NCI-H146 (cell line): ENCODE results near the gene MAFG.
"Not testable (repeated sequence)": the region's sequence is repeated elsewhere in the genome, so short reads cannot be mapped to it uniquely, and the experiment has no call there.

Experiments used
- DNase-seq: peaks from one replicate; lab custom pipeline; 2025; lab: John Stamatoyannopoulos, UW

Gene MAFG

DNA sequence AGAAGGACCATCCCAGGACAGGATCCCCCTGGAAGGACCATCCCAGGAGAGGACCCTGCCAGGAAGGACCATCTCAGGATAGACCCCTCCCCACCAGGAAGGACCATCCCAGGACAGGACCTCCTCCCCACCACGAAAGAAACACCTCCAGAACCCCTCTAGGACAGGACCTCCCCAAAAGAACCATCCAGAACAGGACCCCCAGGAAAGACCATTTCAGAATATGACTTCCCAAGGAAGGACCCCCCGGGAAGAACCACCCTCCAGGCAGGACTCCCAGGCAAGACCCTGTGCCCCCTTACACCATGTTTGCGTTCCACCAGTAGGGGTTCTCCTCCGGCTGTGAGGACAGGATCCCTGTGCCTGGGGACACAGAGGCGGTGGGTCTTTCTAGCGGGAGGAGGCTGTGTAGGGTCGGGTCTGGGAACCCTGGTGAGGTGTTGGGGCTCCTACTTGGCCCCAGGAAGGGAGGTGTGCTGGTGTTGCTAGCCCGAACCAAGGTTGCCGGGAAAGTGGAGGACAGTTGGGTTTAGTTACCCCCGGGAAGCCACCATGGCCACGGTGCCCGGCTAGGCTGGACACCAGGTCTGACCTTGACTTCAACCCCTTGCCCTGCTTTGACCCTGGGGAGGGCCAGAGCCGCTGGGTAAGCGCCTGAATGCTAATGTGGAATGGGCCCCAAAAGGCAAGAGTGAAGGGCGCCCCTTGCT, 31.3 kb upstream of the MAFG start:
- no peak for DNase-seq

GRCh38 chr17:81957691-81958432, 30.3 kb upstream of the MAFG start:
- no peak for DNase-seq

- DNase-seq: no peak
Observed at GRCh38 chr17:81956607-81957589, 29.4 kb upstream of the MAFG start.

GRCh38 chr17:81955756-81956544, 28.4 kb upstream of the MAFG start:
- no peak for DNase-seq

- no peak for DNase-seq
Observed at GRCh38 chr17:81955058-81955681, 27.6 kb upstream of the MAFG start.

- no peak for DNase-seq
Observed at GRCh38 chr17:81954131-81955057, 26.9 kb upstream of the MAFG start.

GRCh38 chr17:81953443-81953842, 25.9 kb upstream of the MAFG start:
- DNase-seq: not testable (repeated sequence)

GRCh38 chr17:81952792-81953228, 25.3 kb upstream of the MAFG start:
- DNase-seq: no peak

GRCh38 chr17:81951785-81952684, 24.5 kb upstream of the MAFG start:
- DNase-seq: no peak

- DNase-seq: no peak
Observed at GRCh38 chr17:81950501-81950900, 23.0 kb upstream of the MAFG start.

GRCh38 chr17:81948635-81949378, 21.3 kb upstream of the MAFG start:
- DNase-seq: no peak

DNA sequence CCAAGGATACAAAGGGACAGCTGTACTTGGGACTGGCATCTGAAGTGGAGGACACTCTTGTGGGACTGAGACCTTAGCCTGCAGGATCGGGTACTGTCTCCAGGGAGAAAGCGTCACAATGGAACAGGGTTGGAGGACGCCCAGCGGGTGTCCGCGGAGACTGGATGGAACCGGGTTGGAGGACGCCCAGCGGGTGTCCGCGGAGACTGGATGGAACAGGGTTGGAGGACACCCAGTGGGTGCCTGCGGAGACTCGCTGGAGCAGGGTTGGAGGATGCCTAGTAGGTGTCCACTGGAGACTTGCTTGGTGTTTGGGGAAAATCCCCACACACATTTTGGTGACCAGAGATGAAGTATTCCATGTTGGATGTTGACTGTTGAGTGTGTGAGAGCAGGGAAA, 19.7 kb upstream of the MAFG start, which contains the start of gene MYADML2:
Gene MYADML2 (minus strand): TSS at position 45 of the 400 bp plus-strand sequence. CDS start 5,492 bp downstream, outside the sequence.
- DNase-seq: no peak

GRCh38 chr17:81944858-81945257, 17.3 kb upstream of the MAFG start:
- no peak for DNase-seq

GRCh38 chr17:81942167-81942553, 14.6 kb upstream of the MAFG start:
- DNase-seq: no peak

DNA sequence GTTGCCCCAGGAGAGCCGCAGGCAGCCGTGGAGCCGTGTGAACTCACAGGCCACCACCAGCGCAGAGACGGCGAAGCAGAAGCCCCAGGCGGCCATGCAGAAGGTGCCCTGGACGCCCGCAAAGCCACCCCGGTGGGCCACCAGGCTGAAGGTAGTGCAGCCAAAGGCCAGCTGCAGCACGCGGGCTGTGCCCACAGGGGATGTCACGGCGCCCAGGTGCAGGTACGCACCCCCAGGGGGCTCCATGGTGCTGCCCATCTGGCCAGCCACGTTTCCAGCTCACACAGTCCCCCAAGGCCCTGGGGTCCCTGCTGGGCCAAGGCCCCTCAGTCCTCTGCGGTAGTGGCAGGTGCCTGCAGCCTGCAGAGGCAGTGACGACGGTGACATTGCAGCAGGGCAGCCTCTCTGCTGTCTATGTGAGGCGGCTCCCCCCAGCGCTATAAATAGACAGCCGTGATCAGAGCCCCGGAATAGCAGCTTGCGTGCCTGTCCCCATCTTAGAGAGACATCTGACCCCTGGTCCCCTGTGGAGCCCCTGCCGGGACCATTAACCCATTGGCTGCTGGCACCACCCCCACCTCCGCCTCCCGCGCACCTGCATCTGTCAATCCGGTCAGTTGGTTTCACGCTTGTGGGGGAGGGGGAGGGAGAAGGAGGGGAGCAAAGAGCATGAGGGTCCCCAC, 14.1 kb upstream of the MAFG start:
- DNase-seq: peak; percentile 84

DNA sequence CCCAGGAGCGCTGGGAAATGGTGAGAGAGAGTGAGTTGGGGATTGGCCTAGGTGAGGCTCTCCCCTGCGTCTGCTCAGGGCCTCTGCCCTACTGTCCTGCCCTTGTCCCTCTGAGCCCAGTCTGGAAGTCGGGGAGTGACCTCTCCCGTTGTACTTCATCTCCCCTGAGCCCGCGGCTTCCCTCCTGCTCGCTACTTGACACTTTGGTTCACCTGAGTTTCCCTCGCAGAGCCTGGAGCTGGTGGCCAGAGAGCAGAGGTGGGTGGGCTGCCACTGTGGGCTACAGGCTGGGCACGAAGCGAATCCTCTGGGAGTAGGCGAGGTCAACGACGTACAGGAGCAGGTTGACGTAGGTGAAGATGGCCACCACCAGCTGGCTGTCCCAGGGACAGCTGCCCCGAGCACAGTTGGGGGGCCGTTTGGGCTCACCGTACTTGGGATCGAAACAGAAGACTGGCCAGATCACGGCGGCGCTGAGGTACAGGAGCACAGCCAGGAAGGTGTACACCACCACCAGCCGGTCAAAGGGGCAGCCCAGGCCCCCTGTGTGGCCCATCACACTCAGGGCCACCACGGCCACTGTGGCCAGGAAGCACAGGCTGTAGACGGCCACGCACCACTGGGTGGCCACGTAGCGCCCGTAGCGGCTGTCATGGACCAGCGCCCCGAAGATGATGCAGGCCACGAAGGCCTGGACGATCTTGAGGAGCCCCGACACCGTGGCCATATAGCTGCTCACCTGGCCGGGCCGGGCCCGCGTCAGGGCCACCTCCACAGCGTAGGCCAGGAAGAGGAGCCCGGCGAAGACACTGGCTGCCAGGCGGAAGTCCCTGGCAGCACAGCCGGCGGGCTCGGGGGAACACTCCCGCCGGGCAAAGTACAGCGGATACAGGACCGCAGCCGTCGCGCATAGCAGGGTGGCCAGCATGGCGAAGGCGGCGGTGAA, 13.3 kb upstream of the MAFG start:
- no peak for DNase-seq
